Gastroesophageal sphincter (tissue), 3 donors: ENCODE results near the gene AFAP1.

Source experiments
- CTCF ChIP-seq, 4 experiments: fragments of 200-600 bp in 2 of 4; fragments of 450-650 bp in 2 of 4; sonication (generic) in 1 of 4; IDR thresholded peaks; one replicate each; pipeline ENCODE4 v1.5.1; 2017 to 2019; ENCODE audit warnings: antibody characterized with exemption in 4 of 4, mild to moderate bottlenecking in 2 of 4, moderate library complexity in 2 of 4
- EP300 ChIP-seq: sonication (generic); formaldehyde crosslinking; IDR thresholded peaks from one replicate; pipeline ENCODE4 v1.6.1; 2017; ENCODE audit warnings: antibody characterized with exemption, mild to moderate bottlenecking
- POLR2AphosphoS5 ChIP-seq: sonication (generic); formaldehyde crosslinking; IDR thresholded peaks from one replicate; pipeline ENCODE4 v1.6.1; 2017; ENCODE audit warnings: antibody characterized with exemption

GRCh38 chr4:7966281-7967062 is 26.8 kb upstream of the AFAP1 start:
- no peak for TF ChIP-seq EP300
- no peak for TF ChIP-seq CTCF (IDR thresholded peaks at IDR 0.05)
- no peak for TF ChIP-seq POLR2AphosphoS5
